Naive thymus-derived CD4-positive, alpha-beta T cell (primary cell): Measurements from ENCODE around the gene CCL18. TPM values are rescaled to one million over a fixed set of nuclear protein-coding genes. Genes with fewer than 3 reads are reported as not detected.

ENCODE experiments used
- ATAC-seq: fragments of 150-1000 bp; cut with Tn5 transposase; 2 replicates; pipeline ENCODE4 v1.10.0; 2021; ENCODE audit warnings: mild to moderate bottlenecking, moderate library complexity
- CTCF ChIA-PET: fragments of 350-600 bp; sonication (Branson Sonifier 250); formaldehyde crosslinking; loops from one replicate; lab custom pipeline; 2021; ENCODE audit warnings: antibody characterized with exemption; lab: Charles Lee
- POLR2A ChIA-PET: fragments of 350-600 bp; sonication (Branson Sonifier 250); formaldehyde crosslinking; loops from one replicate; lab custom pipeline; 2021; ENCODE audit warnings: antibody characterized with exemption, inconsistent platforms; lab: Charles Lee
- DNase-seq, 9 donors: peaks; one replicate each; pipeline versions ENCODE4 v3.0.0 to v3.0.0-alpha.2; 2020 to 2022; ENCODE audit warnings: mixed read lengths in 1 of 9
- H3K27ac ChIP-seq: one replicate; pipeline ENCODE4 v1.7.0; 2013; ENCODE audit warnings: mild to moderate bottlenecking, low read depth, low read length, moderate library complexity
- H3K27me3 ChIP-seq, 2 donors: one replicate each; pipeline ENCODE4 v1.7.0; 2013; ENCODE audit warnings: low read length in 2 of 2, mild to moderate bottlenecking in 2 of 2, moderate library complexity in 2 of 2; ENCODE audit not compliant: control insufficient read depth in 2 of 2, insufficient read depth in 2 of 2
- H3K36me3 ChIP-seq, 3 experiments: 1 replicate in 2 of 3; 2 replicates in 1 of 3; pipeline ENCODE4 v1.7.0; 2013; ENCODE audit warnings: low read length in 3 of 3, mild to moderate bottlenecking in 3 of 3, moderate library complexity in 1 of 3; ENCODE audit not compliant: insufficient read depth in 3 of 3, control insufficient read depth in 2 of 3
- H3K4me1 ChIP-seq, 2 donors: one replicate each; pipeline ENCODE4 v1.7.0; 2013; ENCODE audit warnings: low read length in 2 of 2, mild to moderate bottlenecking in 2 of 2, moderate library complexity in 1 of 2; ENCODE audit not compliant: control insufficient read depth in 2 of 2, insufficient read depth in 2 of 2
- H3K4me3 ChIP-seq: 2 replicates; pipeline ENCODE4 v1.7.0; 2013; ENCODE audit warnings: mild to moderate bottlenecking, low read length
- H3K9me3 ChIP-seq, 3 experiments: 1 replicate in 2 of 3; 2 replicates in 1 of 3; pipeline ENCODE4 v1.7.0; 2013; ENCODE audit warnings: low read length in 3 of 3; ENCODE audit not compliant: control insufficient read depth in 2 of 3
- H3K27ac Mint-ChIP-seq, 9 donors: one replicate each; pipeline ENCODE4 v1.8.0; 2020 to 2022; ENCODE audit warnings: mixed read lengths in 9 of 9, mild to moderate bottlenecking in 8 of 9, moderate library complexity in 5 of 9, inconsistent platforms in 2 of 9
- H3K27me3 Mint-ChIP-seq, 5 donors: one replicate each; pipeline ENCODE4 v1.8.0; 2021 to 2022; ENCODE audit warnings: mixed read lengths in 5 of 5, mild to moderate bottlenecking in 1 of 5
- H3K36me3 Mint-ChIP-seq, 5 donors: one replicate each; pipeline ENCODE4 v1.8.0; 2020 to 2022; ENCODE audit warnings: mixed read lengths in 5 of 5, mild to moderate bottlenecking in 3 of 5, inconsistent platforms in 1 of 5
- H3K4me1 Mint-ChIP-seq, 7 donors: one replicate each; pipeline ENCODE4 v1.8.0; 2020 to 2022; ENCODE audit warnings: mixed read lengths in 7 of 7, mild to moderate bottlenecking in 3 of 7, inconsistent platforms in 1 of 7
- H3K4me3 Mint-ChIP-seq, 10 donors: one replicate each; pipeline ENCODE4 v1.8.0; 2020 to 2022; ENCODE audit warnings: mild to moderate bottlenecking in 10 of 10, mixed read lengths in 10 of 10, moderate library complexity in 6 of 10, inconsistent platforms in 2 of 10
- H3K9me3 Mint-ChIP-seq, 11 donors: one replicate each; pipeline ENCODE4 v1.8.0; 2020 to 2022; ENCODE audit warnings: mixed read lengths in 11 of 11, mild to moderate bottlenecking in 4 of 11, inconsistent platforms in 1 of 11, moderate library complexity in 1 of 11
- intact Hi-C, 2 donors: fragments of 100-400 bp; cut with micrococcal nuclease; formaldehyde crosslinking; loops; one replicate each; pipeline ENCODE4 v1.15.1; 2023
- polyA plus RNA-seq, 2 donors: library from polyadenylated mRNA; unstranded; fragments of 300-500 nt; fragmentation: Illumina TruSeq; gene quantifications; one replicate each; pipeline ENCODE4 v1.2.3, GENCODE V29; 2021
- total RNA-seq, 6 experiments: library from RNA in 5 of 6; stranded (reverse) in 5 of 6; gene quantifications; 1 replicate in 5 of 6; 2 replicates in 1 of 6; pipeline ENCODE4 v1.2.3 and lab custom pipeline; 2021 to 2026

Gene CCL18
- total and polyA plus RNA-seq, 7 experiments from 2014 or later, result not detected

GRCh38 chr17:36024106-36024869 is 39.8 kb upstream of the CCL18 start:
- no peak overlapping the region for H3K4me3 Mint-ChIP-seq
- no peak for DNase-seq
- intact Hi-C loops, result no loop called here
- Histone ChIP-seq H3K4me1 (no peaks in the 10 kb centered on the region), H3K9me3 (no peaks in the 10 kb centered on the region), H3K4me3 (no peak overlapping the region), H3K27me3 (no peaks in the 10 kb centered on the region), H3K36me3 (no peaks in the 10 kb centered on the region), H3K27ac (no peak overlapping the region)
- no peak for ATAC-seq
- peaks cover 0 to 4% (median 2%) of the 10 kb centered on the region in 11 donors for H3K9me3 Mint-ChIP-seq
- no peak overlapping the region for H3K27ac Mint-ChIP-seq
- H3K4me1 Mint-ChIP-seq, result peaks cover 0 to 1% (median 0%) of the 10 kb centered on the region in 7 donors
- no peaks in the 10 kb centered on the region for H3K36me3 Mint-ChIP-seq
- H3K27me3 Mint-ChIP-seq, result peaks cover 18 to 40% (median 33%) of the 10 kb centered on the region in 5 donors
- CTCF ChIA-PET, result no interaction called here
- POLR2A ChIA-PET, result no interaction called here

GRCh38 chr17:36027761-36028160 is 36.3 kb upstream of the CCL18 start:
- intact Hi-C loops, result no loop called here
- peaks cover 0 to 6% (median 0%) of the 10 kb centered on the region in 11 donors for H3K9me3 Mint-ChIP-seq

DNA sequence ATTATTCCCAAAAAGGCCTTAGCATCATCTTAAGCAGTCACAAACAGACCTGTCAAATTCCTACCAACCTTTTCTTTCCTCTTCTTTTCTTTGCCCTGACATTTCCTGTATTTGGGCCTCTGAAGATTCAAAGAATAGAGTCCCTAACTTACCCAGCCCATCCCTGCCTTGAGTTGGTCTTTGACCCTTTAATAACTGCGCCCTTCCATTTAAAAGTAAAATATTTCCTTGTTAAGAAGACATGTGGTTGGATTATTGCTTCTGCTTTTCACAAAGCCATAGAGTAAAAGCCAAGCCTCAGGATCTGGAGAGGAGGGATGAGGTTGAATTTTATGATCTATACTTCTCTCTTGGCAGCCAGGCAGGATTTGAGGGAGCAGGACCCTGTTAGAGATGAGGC is 33.1 kb upstream of the CCL18 start:
- intact Hi-C loops, result no loop called here
- POLR2A ChIA-PET, result no interaction called here

More at GRCh38 chr17:36027761-36028160, 36.3 kb upstream of the CCL18 start:
- no peak overlapping the region for H3K4me3 Mint-ChIP-seq
- Histone ChIP-seq H3K4me3 (no peak overlapping the region), H3K4me1 (no peaks in the 10 kb centered on the region), H3K27me3 (no peaks in the 10 kb centered on the region), H3K9me3 (no peaks in the 10 kb centered on the region), H3K27ac (no peak overlapping the region), H3K36me3 (no peaks in the 10 kb centered on the region)
- peaks cover 16 to 42% (median 26%) of the 10 kb centered on the region in 5 donors for H3K27me3 Mint-ChIP-seq
- ATAC-seq (no peak), DNase-seq (no peak)
- no peaks in the 10 kb centered on the region for H3K36me3 Mint-ChIP-seq
- ChIA-PET CTCF (no interaction called here), POLR2A (no interaction called here)
- H3K4me1 Mint-ChIP-seq, result no peaks in the 10 kb centered on the region
- H3K27ac Mint-ChIP-seq, result no peak overlapping the region

GRCh38 chr17:36034127-36034526 is 29.9 kb upstream of the CCL18 start:
- H3K9me3 Mint-ChIP-seq, result peaks cover 0 to 2% (median 0%) of the 10 kb centered on the region in 11 donors
- no peak overlapping the region for H3K27ac Mint-ChIP-seq

More for the DNA sequence above, 33.1 kb upstream of the CCL18 start:
- Mint-ChIP-seq H3K9me3 (peaks cover 0 to 2% (median 0%) of the 10 kb centered on the region in 11 donors), H3K27me3 (peaks cover 16 to 45% (median 25%) of the 10 kb centered on the region in 5 donors), H3K27ac (no peak overlapping the region), H3K4me3 (no peak overlapping the region), H3K36me3 (no peaks in the 10 kb centered on the region), H3K4me1 (no peaks in the 10 kb centered on the region)
- Histone ChIP-seq H3K36me3 (no peaks in the 10 kb centered on the region), H3K4me1 (no peaks in the 10 kb centered on the region), H3K9me3 (no peaks in the 10 kb centered on the region), H3K27me3 (no peaks in the 10 kb centered on the region), H3K4me3 (no peak overlapping the region), H3K27ac (no peak overlapping the region)
- no peak for DNase-seq
- CTCF ChIA-PET, result no interaction called here
- ATAC-seq, result no peak

DNA sequence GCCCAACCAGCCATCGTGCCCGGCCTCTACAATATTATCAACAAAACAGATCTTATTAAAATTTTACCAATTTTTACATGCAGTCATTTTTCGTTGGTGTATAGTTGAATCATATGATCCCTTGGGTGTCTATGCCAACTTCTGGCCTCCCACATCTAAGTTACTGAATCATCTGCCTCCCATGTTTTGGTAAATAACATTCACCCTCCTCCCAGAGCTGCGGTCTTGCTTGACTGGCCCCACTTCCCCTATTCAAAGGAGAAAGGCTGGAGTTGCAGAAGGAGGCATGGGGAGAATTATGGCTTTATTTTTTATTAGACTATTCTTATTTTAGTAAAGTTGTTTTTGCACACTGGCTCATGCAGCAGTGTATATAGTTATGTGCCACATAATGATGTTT is 27.8 kb upstream of the CCL18 start:
- no peaks in the 10 kb centered on the region for H3K36me3 ChIP-seq
- Mint-ChIP-seq H3K27me3 (peaks cover 6 to 36% (median 17%) of the 10 kb centered on the region in 5 donors), H3K36me3 (no peaks in the 10 kb centered on the region), H3K9me3 (peaks cover 0 to 3% (median 0%) of the 10 kb centered on the region in 11 donors), H3K27ac (no peak overlapping the region), H3K4me3 (no peak overlapping the region), H3K4me1 (no peaks in the 10 kb centered on the region)
- ATAC-seq, result peak; percentile 61
- no peak overlapping the region for H3K4me3 ChIP-seq
- ChIA-PET CTCF (no interaction called here), POLR2A (no interaction called here)
- no peaks in the 10 kb centered on the region for H3K9me3 ChIP-seq
- H3K27me3 ChIP-seq, result no peaks in the 10 kb centered on the region
- H3K27ac ChIP-seq, result no peak overlapping the region
- DNase-seq, result no peak
- intact Hi-C loops, result no loop called here
- H3K4me1 ChIP-seq, result no peaks in the 10 kb centered on the region

More at GRCh38 chr17:36034127-36034526, 29.9 kb upstream of the CCL18 start:
- intact Hi-C loops, result no loop called here
- Histone ChIP-seq H3K27me3 (no peaks in the 10 kb centered on the region), H3K27ac (no peak overlapping the region), H3K4me3 (no peak overlapping the region), H3K9me3 (no peaks in the 10 kb centered on the region), H3K4me1 (no peaks in the 10 kb centered on the region), H3K36me3 (no peaks in the 10 kb centered on the region)
- ATAC-seq (peak; percentile 47), DNase-seq (no peak)
- ChIA-PET POLR2A (no interaction called here), CTCF (no interaction called here)
- peaks cover 12 to 40% (median 17%) of the 10 kb centered on the region in 5 donors for H3K27me3 Mint-ChIP-seq
- no peaks in the 10 kb centered on the region for H3K4me1 Mint-ChIP-seq
- H3K4me3 Mint-ChIP-seq, result no peak overlapping the region
- H3K36me3 Mint-ChIP-seq, result no peaks in the 10 kb centered on the region

- no peak overlapping the region for H3K27ac Mint-ChIP-seq
These were observed 16.0 kb upstream of the CCL18 start for GRCh38 chr17:36048066-36048465.

More at GRCh38 chr17:36048066-36048465, 16.0 kb upstream of the CCL18 start:
- intact Hi-C loops, result no loop called here
- ATAC-seq (no peak), DNase-seq (no peak)
- ChIA-PET POLR2A (no interaction called here), CTCF (no interaction called here)
- Histone ChIP-seq H3K4me3 (no peak overlapping the region), H3K4me1 (no peaks in the 10 kb centered on the region), H3K9me3 (peaks cover 0 to 14% (median 0%) of the 10 kb centered on the region in 3 experiments), H3K27ac (no peak overlapping the region), H3K27me3 (no peaks in the 10 kb centered on the region), H3K36me3 (no peaks in the 10 kb centered on the region)
- no peak overlapping the region for H3K4me3 Mint-ChIP-seq
- peaks cover 9 to 63% (median 30%) of the 10 kb centered on the region in 11 donors for H3K9me3 Mint-ChIP-seq
- H3K4me1 Mint-ChIP-seq, result peaks cover 0 to 2% (median 0%) of the 10 kb centered on the region in 7 donors
- peaks cover 12 to 40% (median 20%) of the 10 kb centered on the region in 5 donors for H3K27me3 Mint-ChIP-seq
- peaks cover 0 to 10% (median 5%) of the 10 kb centered on the region in 5 donors for H3K36me3 Mint-ChIP-seq
